HG02763 (cell line): Measurements from ENCODE around the gene SQSTM1.
"Not testable (repeated sequence)": the region's sequence is repeated elsewhere in the genome, so short reads cannot be mapped to it uniquely, and the experiment has no call there.

ENCODE experiments used
- ATAC-seq: cut with Tn5 transposase; IDR thresholded peaks from one replicate; pipeline ENCODE4 v1.9.1; 2021; ENCODE audit warnings: mild to moderate bottlenecking, moderate library complexity; ENCODE audit not compliant: unreplicated experiment

The SQSTM1 gene

GRCh38 chr5:179820483-179821297 lies at the start of gene SQSTM1:
Gene SQSTM1 (plus strand): TSS chr5:179820905. CDS start chr5:179820937, 32 bp downstream.
- ATAC-seq, result peak; percentile 38

GRCh38 chr5:179771311-179771895 lies 49.3 kb upstream of the SQSTM1 start:
- ATAC-seq, result no peak

GRCh38 chr5:179772351-179772750 lies 48.4 kb upstream of the SQSTM1 start:
- no peak for ATAC-seq

- ATAC-seq, result no peak
Measured at GRCh38 chr5:179773686-179774040, 47.0 kb upstream of the SQSTM1 start.

- no peak for ATAC-seq
Measured at GRCh38 chr5:179774442-179774841, 46.3 kb upstream of the SQSTM1 start.

GRCh38 chr5:179776411-179776938 lies 44.2 kb upstream of the SQSTM1 start:
- no peak for ATAC-seq

- ATAC-seq, result no peak
Measured at GRCh38 chr5:179777456-179777855, 43.2 kb upstream of the SQSTM1 start.

- ATAC-seq, result no peak
Measured at GRCh38 chr5:179777909-179778308, 42.8 kb upstream of the SQSTM1 start.

- no peak for ATAC-seq
Measured at GRCh38 chr5:179778591-179778990, 42.1 kb upstream of the SQSTM1 start.

GRCh38 chr5:179779826-179780225 lies 40.9 kb upstream of the SQSTM1 start:
- ATAC-seq, result no peak

GRCh38 chr5:179780362-179780761 lies 40.3 kb upstream of the SQSTM1 start:
- no peak for ATAC-seq

GRCh38 chr5:179781846-179782245 lies 38.9 kb upstream of the SQSTM1 start:
- no peak for ATAC-seq

GRCh38 chr5:179783128-179783527 lies 37.6 kb upstream of the SQSTM1 start:
- no peak for ATAC-seq

GRCh38 chr5:179786861-179787260 lies 33.8 kb upstream of the SQSTM1 start:
- no peak for ATAC-seq

- ATAC-seq, result no peak
Measured at GRCh38 chr5:179788193-179788854, 32.4 kb upstream of the SQSTM1 start.

GRCh38 chr5:179789278-179789677 lies 31.4 kb upstream of the SQSTM1 start:
- not testable (repeated sequence) for ATAC-seq

- ATAC-seq, result no peak
Measured at GRCh38 chr5:179791881-179792611, 28.7 kb upstream of the SQSTM1 start.

- no peak for ATAC-seq
Measured at GRCh38 chr5:179792612-179793467, 27.9 kb upstream of the SQSTM1 start.

- ATAC-seq, result no peak
Measured at GRCh38 chr5:179793468-179794139, 27.1 kb upstream of the SQSTM1 start, which contains the start of gene LTC4S. Gene LTC4S (plus strand): TSS chr5:179793986. CDS start chr5:179794081, 95 bp downstream.
